Measurements from ENCODE around the gene NUTM2G.
"Not testable (repeated sequence)": the region's sequence is repeated elsewhere in the genome, so short reads cannot be mapped to it uniquely, and the experiment has no call there.

Gene NUTM2G, protein sequence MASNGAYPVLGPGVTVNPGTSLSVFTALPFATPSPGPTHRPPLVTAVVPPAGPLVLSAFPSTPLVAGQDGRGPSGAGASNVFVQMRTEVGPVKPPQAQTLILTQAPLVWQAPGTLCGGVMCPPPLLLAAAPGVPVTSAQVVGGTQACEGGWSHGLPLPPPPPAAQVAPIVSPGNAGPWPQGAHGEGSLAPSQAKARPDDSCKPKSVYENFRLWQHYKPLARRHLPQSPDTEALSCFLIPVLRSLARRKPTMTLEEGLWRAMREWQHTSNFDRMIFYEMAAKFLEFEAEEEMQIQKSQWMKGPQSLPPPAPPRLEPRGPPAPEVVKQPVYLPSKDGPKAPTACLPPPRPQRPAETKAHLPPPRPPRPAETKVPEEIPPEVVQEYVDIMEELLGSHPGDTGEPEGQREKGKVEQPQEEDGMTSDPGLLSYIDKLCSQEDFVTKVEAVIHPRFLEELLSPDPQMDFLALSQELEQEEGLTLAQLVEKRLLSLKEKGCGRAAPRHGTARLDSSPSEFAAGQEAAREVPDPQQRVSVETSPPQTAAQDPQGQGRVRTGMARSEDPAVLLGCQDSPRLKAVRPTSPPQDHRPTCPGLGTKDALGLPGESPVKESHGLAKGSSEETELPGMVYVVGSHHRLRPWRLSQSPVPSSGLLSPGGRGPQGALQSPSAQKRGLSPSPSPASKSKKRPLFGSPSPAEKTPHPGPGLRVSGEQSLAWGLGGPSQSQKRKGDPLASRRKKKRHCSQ

DNA sequence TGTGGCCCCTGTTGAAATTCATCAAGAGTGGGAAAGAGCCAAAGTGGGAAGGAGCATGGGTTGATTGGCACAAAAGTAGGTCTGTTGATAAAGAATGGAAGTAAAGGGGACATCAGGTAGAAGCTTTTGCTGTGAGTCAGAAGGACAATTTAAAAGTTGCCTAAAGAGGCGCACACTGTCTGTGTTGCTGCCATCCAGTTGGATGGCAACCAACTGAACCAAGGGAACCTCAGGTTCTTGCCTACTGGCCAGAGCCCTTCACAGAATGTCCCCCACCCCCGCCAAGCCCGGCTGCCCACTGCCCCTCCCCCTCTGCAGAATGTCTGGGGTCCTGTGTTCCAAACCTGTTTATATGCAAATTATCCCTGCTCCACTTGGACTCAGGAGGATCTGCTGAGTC, at the start of gene NUTM2G:
Gene NUTM2G, plus strand, starts transcription at position 301 of the 400 bp plus-strand sequence. CDS start 182 bp downstream, outside the sequence.
- DNase-seq (ENCODE audit: extremely low read depth, low read depth); H3K4me3 ChIP-seq (replicated peaks; ENCODE audit: low read depth, low read length): not testable (repeated sequence)

DNA sequence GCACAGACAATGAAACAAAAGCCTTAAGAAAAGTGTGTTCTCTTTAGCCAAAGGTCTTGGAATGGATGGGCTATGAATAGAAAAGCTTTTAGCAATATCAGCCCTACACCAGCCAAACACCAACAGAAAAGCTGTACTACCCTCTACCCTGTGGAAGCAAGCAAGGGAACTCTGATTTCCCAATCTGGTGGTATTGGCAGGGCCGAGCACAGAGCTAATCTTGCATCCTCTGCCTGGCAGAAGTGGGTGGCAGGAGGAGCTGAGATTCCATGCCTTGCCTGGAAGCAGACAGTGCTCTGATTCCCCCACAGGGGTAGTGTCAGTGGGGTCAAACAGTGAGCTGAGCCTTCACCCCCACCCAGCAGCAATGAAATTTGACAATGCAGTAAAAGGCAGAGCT, 44.7 kb upstream of the NUTM2G start:
- no peak overlapping the region for H3K4me3 ChIP-seq (replicated peaks; ENCODE audit: low read depth, low read length)
- TF ChIP-seq CTCF (IDR thresholded peaks at IDR 0.05; ENCODE audit: low read depth, low read length, missing control alignments) = no peak
- DNase-seq (ENCODE audit: extremely low read depth, low read depth) = no peak

DNA sequence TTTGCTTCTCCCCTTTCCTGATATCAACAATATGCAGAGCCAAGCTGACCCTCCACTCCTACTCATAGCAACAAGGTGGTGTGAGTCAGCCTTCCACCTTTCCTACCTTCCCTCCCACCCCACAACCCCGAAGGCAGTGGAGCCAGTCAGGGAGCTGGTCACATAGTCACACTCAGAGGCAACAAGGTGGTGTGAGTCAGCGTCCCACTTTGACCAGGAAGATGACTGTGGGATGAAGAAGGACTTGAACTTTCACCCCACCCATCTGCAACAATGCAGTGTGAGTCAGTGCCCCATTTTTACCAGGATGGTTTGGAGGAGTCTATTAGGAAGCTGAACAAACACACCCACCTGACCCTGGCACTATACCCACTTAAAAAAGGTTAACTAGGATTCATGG, 44.2 kb upstream of the NUTM2G start:
- DNase-seq (ENCODE audit: extremely low read depth, low read depth) = peak; percentile 26
- H3K4me3 ChIP-seq (replicated peaks; ENCODE audit: low read depth, low read length) = no peak overlapping the region
- TF ChIP-seq CTCF (IDR thresholded peaks at IDR 0.05; ENCODE audit: low read depth, low read length, missing control alignments) = no peak

DNA sequence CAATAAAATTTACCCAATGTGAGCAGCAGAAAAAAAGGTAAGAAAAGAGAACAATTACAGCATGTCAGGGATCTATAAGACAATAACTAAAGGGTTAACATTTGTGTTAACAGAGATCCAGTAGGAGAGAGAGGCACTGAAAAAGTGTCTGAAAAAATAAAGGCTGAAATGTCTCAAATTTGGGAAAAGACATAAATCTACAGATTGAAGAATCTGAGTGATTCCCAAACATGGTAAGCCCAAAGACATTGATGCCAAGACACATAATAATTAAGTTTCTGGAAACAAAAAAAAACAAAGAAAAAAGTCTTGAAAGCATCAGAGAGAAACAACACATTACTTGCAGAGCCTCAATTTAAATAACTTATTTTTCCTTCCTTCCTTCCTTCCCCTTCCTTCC, 43.2 kb upstream of the NUTM2G start:
- TF ChIP-seq CTCF (IDR thresholded peaks at IDR 0.05; ENCODE audit: low read depth, low read length, missing control alignments) = no peak
- DNase-seq (ENCODE audit: extremely low read depth, low read depth) = no peak
- no peak overlapping the region for H3K4me3 ChIP-seq (replicated peaks; ENCODE audit: low read depth, low read length)

DNA sequence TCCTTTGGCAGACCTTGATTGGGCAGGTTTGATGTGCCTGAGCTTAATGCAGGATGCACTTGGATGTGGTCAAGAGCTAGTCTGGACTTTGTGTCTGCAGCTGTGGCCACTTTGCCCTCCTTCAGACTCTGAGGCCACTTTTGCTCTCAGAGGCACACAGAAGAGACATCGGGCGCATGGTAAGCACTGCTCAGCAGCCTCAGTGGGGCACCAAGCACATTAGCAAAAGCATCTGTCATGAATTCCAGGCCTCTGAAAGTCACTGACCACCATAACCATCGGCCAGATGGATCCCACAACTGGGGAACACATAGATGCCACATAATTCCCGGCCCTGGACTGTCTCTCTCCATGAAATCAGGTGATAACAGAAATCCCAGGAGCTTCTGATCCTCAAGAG, 40.1 kb upstream of the NUTM2G start:
- DNase-seq (ENCODE audit: extremely low read depth, low read depth) = no peak
- H3K4me3 ChIP-seq (replicated peaks; ENCODE audit: low read depth, low read length) = no peak overlapping the region
- TF ChIP-seq CTCF (IDR thresholded peaks at IDR 0.05; ENCODE audit: low read depth, low read length, missing control alignments) = no peak

DNA sequence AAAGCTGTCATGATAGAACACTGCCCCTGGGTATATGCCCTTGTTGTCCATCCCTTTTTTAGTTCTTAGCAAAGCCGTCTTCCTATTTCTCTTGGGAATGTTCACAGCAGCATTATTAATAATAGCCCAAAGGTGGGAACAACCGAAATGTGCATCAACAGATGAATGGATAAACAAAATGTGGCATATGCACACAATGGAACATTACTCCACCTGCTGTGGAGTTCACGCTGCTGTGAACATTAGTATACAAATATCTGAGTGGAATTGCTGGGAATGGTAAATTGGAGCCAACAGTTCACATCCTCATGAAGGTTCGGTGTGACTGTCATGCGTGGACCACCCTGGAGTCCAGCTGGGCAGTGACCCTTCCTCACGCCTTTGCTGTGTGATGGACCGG, 36.5 kb upstream of the NUTM2G start:
- no peak for DNase-seq (ENCODE audit: extremely low read depth, low read depth)
- no peak for TF ChIP-seq CTCF (IDR thresholded peaks at IDR 0.05; ENCODE audit: low read depth, low read length, missing control alignments)
- H3K4me3 ChIP-seq (replicated peaks; ENCODE audit: low read depth, low read length) = no peak overlapping the region

- DNase-seq (ENCODE audit: extremely low read depth, low read depth); H3K4me3 ChIP-seq (replicated peaks; ENCODE audit: low read depth, low read length): not testable (repeated sequence)
These were observed 28.6 kb upstream of the NUTM2G start for GRCh38 chr9:96900010-96900409.

DNA sequence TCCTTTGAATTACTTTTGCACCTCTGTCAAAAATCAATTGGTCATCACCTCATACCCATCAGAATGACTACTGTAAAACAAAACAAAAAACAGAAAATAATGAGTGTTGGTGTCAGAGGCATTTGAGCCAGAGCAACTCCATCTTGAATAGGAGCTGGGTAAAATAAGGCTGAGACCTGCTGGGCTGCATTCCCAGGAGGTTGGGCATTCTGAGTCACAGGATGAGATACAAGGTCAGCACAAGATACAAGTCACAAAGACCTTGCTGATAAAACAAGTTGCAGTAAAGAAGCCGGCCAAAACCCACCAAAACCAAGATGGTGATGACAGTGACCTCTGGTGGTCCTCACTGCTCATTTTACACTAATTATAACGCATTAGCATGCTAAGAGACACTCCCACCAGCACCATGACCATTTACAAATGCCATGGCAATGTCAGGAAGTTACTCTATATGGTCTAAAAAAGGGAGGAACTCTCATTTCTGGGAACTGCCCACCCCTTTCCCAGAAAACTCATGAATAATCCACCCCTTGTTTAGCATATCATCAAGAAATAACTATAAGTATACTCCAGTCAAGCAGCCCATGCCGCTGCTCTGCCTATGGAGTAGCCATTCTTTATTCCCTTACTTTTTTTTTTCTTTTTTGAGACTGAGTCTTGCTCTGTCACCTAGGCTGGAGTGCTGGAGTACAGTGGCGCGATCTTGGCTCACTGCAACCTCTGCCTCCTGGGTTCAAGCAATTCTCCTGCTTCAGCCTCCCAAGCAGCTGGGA, 23.5 kb upstream of the NUTM2G start:
- not testable (repeated sequence) for H3K4me3 ChIP-seq (replicated peaks; ENCODE audit: low read depth, low read length); DNase-seq (ENCODE audit: extremely low read depth, low read depth)

- not testable (repeated sequence) for DNase-seq (ENCODE audit: extremely low read depth, low read depth); H3K4me3 ChIP-seq (replicated peaks; ENCODE audit: low read depth, low read length)
These were observed 20.2 kb upstream of the NUTM2G start for GRCh38 chr9:96908479-96908878.

DNA sequence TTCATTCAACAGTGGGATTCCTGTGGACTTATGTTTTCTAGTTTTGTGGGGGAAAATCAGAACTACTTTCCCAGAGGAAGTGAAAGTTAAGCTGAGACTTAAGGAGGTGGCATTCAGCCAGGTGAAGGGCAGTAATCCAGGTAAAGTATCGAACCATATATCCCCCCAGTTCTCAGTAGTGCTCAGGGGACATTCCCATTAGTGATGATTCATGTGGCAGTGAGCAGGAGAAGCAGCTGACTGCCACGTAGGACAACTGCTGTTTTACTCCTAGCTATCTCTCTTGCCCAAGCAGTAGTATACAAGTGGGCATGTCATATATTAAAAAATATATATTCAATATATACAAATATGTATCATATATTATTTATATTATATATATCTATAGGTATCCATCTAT, 13.1 kb upstream of the NUTM2G start:
- H3K4me3 ChIP-seq (replicated peaks; ENCODE audit: low read depth, low read length); DNase-seq (ENCODE audit: extremely low read depth, low read depth): not testable (repeated sequence)

- not testable (repeated sequence) for H3K4me3 ChIP-seq (replicated peaks; ENCODE audit: low read depth, low read length)
These were observed 12.1 kb upstream of the NUTM2G start for GRCh38 chr9:96916531-96916930.

More at GRCh38 chr9:96916531-96916930, 12.1 kb upstream of the NUTM2G start:
- not testable (repeated sequence) for DNase-seq (ENCODE audit: extremely low read depth, low read depth)
